HepG2 (cell line): Measurements from ENCODE around the gene ERO1A. TPM values are rescaled to one million over a fixed set of nuclear protein-coding genes. Genes with fewer than 3 reads are reported as not detected.

Experiments
- CERS6 ChIP-seq: sonication (generic); formaldehyde crosslinking; IDR thresholded peaks from 2 replicates; pipeline ENCODE4 v1.5.0; 2020; ENCODE audit warnings: missing genetic modification reagents
- DR1 ChIP-seq: sonication (generic); formaldehyde crosslinking; IDR thresholded peaks from 2 replicates; pipeline ENCODE4 v1.8.0; 2021; ENCODE audit warnings: mild to moderate bottlenecking, missing genetic modification reagents, inconsistent platforms
- FIP1L1 ChIP-seq: fragments of 200-400 bp; formaldehyde crosslinking; IDR thresholded peaks from 2 replicates; pipeline ENCODE4 v1.6.1; 2018; ENCODE audit warnings: low read depth, mild to moderate bottlenecking, low read length, moderate library complexity, borderline replicate concordance; ENCODE audit not compliant: insufficient read depth
- GTF2F1 ChIP-seq: fragments of 150-350 bp; IDR thresholded peaks from 2 replicates; pipeline ENCODE4 v1.6.1; 2014; ENCODE audit warnings: low read length
- HCFC1 ChIP-seq: fragments of 150-350 bp; IDR thresholded peaks from 2 replicates; pipeline ENCODE4 v1.6.1; 2014; ENCODE audit warnings: low read depth, low read length
- HNF1B ChIP-seq: sonication (generic); formaldehyde crosslinking; IDR thresholded peaks from 2 replicates; pipeline ENCODE4 v1.5.1; 2020; ENCODE audit warnings: mild to moderate bottlenecking, moderate library complexity, missing genetic modification reagents
- JUN ChIP-seq: sonication (generic); formaldehyde crosslinking; IDR thresholded peaks from 2 replicates; pipeline ENCODE4 v1.4.0; 2020; ENCODE audit warnings: mild to moderate bottlenecking, missing genetic modification reagents
- KAT8 ChIP-seq: IDR thresholded peaks from 2 replicates; pipeline ENCODE4 v1.6.1; 2016; ENCODE audit warnings: missing genetic modification reagents, missing compliant biosample characterization
- MIER3 ChIP-seq: IDR thresholded peaks from 2 replicates; pipeline ENCODE4 v1.6.1; 2016; ENCODE audit warnings: missing compliant biosample characterization, borderline replicate concordance
- MTA1 ChIP-seq: sonication (generic); formaldehyde crosslinking; IDR thresholded peaks from 2 replicates; pipeline ENCODE4 v1.4.0; 2020; ENCODE audit warnings: missing genetic modification reagents, mild to moderate bottlenecking, borderline replicate concordance
- MTERF4 ChIP-seq: sonication (generic); formaldehyde crosslinking; IDR thresholded peaks from 2 replicates; pipeline ENCODE4 v1.8.0; 2023; ENCODE audit warnings: mild to moderate bottlenecking, missing genetic modification reagents
- NCOA2 ChIP-seq: sonication (generic); formaldehyde crosslinking; IDR thresholded peaks from 2 replicates; pipeline ENCODE4 v1.8.0; 2022; ENCODE audit warnings: inconsistent platforms
- PBX3 ChIP-seq: sonication (generic); formaldehyde crosslinking; IDR thresholded peaks from 2 replicates; pipeline ENCODE4 v1.8.1; 2023; ENCODE audit warnings: missing genetic modification reagents, inconsistent platforms, borderline replicate concordance
- RARG ChIP-seq: sonication (generic); formaldehyde crosslinking; IDR thresholded peaks from 2 replicates; pipeline ENCODE4 v1.4.0; 2020; ENCODE audit warnings: low read depth, mild to moderate bottlenecking, missing genetic modification reagents
- RBAK ChIP-seq: sonication (generic); formaldehyde crosslinking; IDR thresholded peaks from 2 replicates; pipeline ENCODE4 v1.5.1; 2020; ENCODE audit warnings: mild to moderate bottlenecking, missing genetic modification reagents
- TBL1XR1 ChIP-seq: fragments of 150-350 bp; IDR thresholded peaks from 2 replicates; pipeline ENCODE4 v1.6.1; 2014; ENCODE audit warnings: borderline replicate concordance, low read length; ENCODE audit not compliant: partially characterized antibody
- THRA ChIP-seq: sonication (generic); formaldehyde crosslinking; IDR thresholded peaks from 2 replicates; pipeline ENCODE4 v1.4.0; 2020; ENCODE audit warnings: missing genetic modification reagents, borderline replicate concordance
- ZBTB20 ChIP-seq: sonication (generic); formaldehyde crosslinking; IDR thresholded peaks from 2 replicates; pipeline ENCODE4 v1.8.1; 2023; ENCODE audit warnings: missing genetic modification reagents, low read depth, mild to moderate bottlenecking, borderline replicate concordance
- ZNF224 ChIP-seq: sonication (generic); formaldehyde crosslinking; IDR thresholded peaks from 2 replicates; pipeline ENCODE4 v1.5.0; 2020; ENCODE audit warnings: mild to moderate bottlenecking, missing genetic modification reagents
- ZNF564 ChIP-seq: sonication (generic); formaldehyde crosslinking; IDR thresholded peaks from 2 replicates; pipeline ENCODE4 v1.8.1; 2023; ENCODE audit warnings: mild to moderate bottlenecking, missing genetic modification reagents
- ZNF639 ChIP-seq: conservative IDR thresholded peaks from 2 replicates; pipeline ENCODE4 v1.6.1; 2018; ENCODE audit warnings: missing genetic modification reagents
- ZNF879 ChIP-seq: sonication (generic); formaldehyde crosslinking; IDR thresholded peaks from 2 replicates; pipeline ENCODE4 v1.8.1; 2023; ENCODE audit warnings: missing genetic modification reagents
- ZSCAN12 ChIP-seq: sonication (generic); formaldehyde crosslinking; IDR thresholded peaks from 2 replicates; pipeline ENCODE4 v1.9.0; 2021; ENCODE audit warnings: mild to moderate bottlenecking, missing genetic modification reagents
- polyA plus RNA-seq, 8 experiments: library from polyadenylated mRNA; depleted of rRNA in 3 of 8; stranded (reverse) in 7 of 8; unstranded in 1 of 8; fragments of >200 nt; fragmentation: Illumina TruSeq in 4 of 8; extraction: Trizol in 4 of 8; gene quantifications; 2 replicates each; pipeline versions ENCODE4 v1.2.1 to v1.2.3, GENCODE V29; 2011 to 2016; ENCODE audit warnings: low read depth in 4 of 8, missing spikeins in 1 of 8, mixed read lengths in 1 of 8; ENCODE audit not compliant: insufficient read depth in 1 of 8
- total RNA-seq, 5 experiments: library from RNA; depleted of rRNA; stranded (reverse); fragments of >200 nt; fragmentation: Illumina TruSeq; extraction: Trizol; gene quantifications; 2 replicates each; pipeline ENCODE4 v1.2.3, GENCODE V29; 2016; ENCODE audit warnings: low read depth in 1 of 5

The ERO1A gene
- total and polyA plus RNA-seq, 2 of the 13 experiments (the other 11 are each of a cell fraction or from before 2014, with no cell fraction given) = 60.3 to 137 TPM

- TF ChIP-seq ZNF639 (CRISPR knock-in tag) (peak; percentile 74; the same call in 1 of the 2 replicates), PBX3 (CRISPR knock-in tag) (no peak), JUN (CRISPR knock-in tag) (no peak), CERS6 (CRISPR knock-in tag) (no peak), ZBTB20 (CRISPR knock-in tag) (no peak), MTA1 (CRISPR knock-in tag) (peak; percentile 48; the same call in 1 of the 2 replicates), MTERF4 (CRISPR knock-in tag) (peak; percentile 72), DR1 (peak; percentile 65; the same call in 1 of the 2 replicates), HNF1B (CRISPR knock-in tag) (peak; percentile 82), ZSCAN12 (CRISPR knock-in tag) (no peak), KAT8 (CRISPR knock-in tag) (peak; percentile 67), THRA (CRISPR knock-in tag) (no peak), ZNF564 (CRISPR knock-in tag) (no peak), TBL1XR1 (no peak), GTF2F1 (no peak), ZNF224 (CRISPR knock-in tag) (no peak), RARG (CRISPR knock-in tag) (no peak), HCFC1 (no peak), NCOA2 (CRISPR knock-in tag) (no peak), RBAK (CRISPR knock-in tag) (no peak), MIER3 (CRISPR knock-in tag) (no peak; the same call in 1 of the 2 replicates), ZNF879 (CRISPR knock-in tag) (no peak), FIP1L1 (no peak)
These were observed 34.8 kb upstream of the ERO1A start, which contains the start of gene STYX (continued) for GRCh38 chr14:52729925-52730708.
